GM12875 (cell line): ENCODE measurements around the gene XYLT2.

Experiments used
- H3K4me3 ChIP-seq: one replicate; pipeline ENCODE4 v1.5.1; 2011; ENCODE audit warnings: low read depth, low read length, control low read depth
- CTCF ChIP-seq: IDR thresholded peaks from 2 replicates; pipeline ENCODE4 v1.5.1; 2011; ENCODE audit warnings: low read depth, mild to moderate bottlenecking, control low read depth, inconsistent platforms, low read length, moderate library complexity, borderline replicate concordance; ENCODE audit not compliant: insufficient read depth

Gene XYLT2

DNA sequence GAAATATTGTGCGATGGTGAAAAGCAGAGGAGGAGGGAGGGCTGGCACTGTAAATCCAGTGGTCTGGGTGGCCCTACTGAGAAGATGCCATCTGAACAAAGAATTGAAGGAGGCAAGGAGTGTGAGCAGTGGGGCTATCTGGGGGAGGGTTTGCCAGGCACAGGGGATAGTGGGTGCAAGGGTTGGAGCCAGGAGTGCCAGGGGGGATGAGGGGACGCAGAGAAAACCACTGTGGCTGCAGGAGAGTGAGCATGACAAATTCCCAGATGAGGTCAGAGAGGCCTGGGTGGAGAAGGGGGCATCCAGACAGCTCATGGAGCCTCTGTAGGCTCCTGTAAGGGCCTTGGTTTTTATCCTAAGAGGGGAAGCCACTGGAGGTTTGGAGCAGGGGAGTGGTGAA lies 4.8 kb downstream of the XYLT2 start:
- no peak for TF ChIP-seq CTCF
- no peak overlapping the region for H3K4me3 ChIP-seq

DNA sequence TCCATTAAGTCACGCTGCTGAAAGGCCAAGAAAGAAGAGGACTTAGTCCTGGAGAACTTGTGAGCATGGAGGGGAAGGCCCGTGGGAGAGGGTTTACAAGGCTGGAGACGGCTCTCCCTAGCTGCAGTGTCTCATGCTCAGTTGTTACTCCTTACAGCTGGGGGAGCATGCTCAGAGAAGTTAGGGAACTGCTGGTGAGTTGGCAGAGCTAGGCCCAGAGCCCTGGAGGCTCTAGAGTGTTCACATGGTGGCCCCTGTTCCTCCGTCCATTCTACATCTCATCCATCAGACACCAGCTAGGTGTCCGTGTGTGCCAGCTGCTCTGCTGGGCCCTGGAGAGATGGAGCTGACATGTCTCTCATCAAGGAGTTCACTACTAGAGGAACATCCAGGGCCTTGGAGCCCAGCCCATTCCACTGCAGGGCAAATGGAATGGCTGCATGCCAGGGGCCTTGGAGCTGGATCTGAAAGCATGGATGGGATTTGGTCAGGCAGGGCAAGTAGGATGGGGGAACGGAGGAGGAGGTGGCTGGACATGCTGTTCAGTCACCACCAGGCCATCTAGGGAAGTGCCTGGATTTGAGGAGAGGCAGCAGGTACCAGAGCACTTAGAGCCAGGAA lies 6.3 kb downstream of the XYLT2 start:
- no peak for TF ChIP-seq CTCF

GRCh38 chr17:50352693-50353599 lies 7.0 kb downstream of the XYLT2 start:
- TF ChIP-seq CTCF = no peak
- no peak overlapping the region for H3K4me3 ChIP-seq

More for the DNA sequence above, 6.3 kb downstream of the XYLT2 start:
- H3K4me3 ChIP-seq = no peak overlapping the region

GRCh38 chr17:50353600-50354195 lies 7.8 kb downstream of the XYLT2 start:
- no peak for TF ChIP-seq CTCF
- H3K4me3 ChIP-seq = no peak overlapping the region

GRCh38 chr17:50354198-50354597 lies 8.3 kb downstream of the XYLT2 start:
- TF ChIP-seq CTCF = no peak
- no peak overlapping the region for H3K4me3 ChIP-seq

DNA sequence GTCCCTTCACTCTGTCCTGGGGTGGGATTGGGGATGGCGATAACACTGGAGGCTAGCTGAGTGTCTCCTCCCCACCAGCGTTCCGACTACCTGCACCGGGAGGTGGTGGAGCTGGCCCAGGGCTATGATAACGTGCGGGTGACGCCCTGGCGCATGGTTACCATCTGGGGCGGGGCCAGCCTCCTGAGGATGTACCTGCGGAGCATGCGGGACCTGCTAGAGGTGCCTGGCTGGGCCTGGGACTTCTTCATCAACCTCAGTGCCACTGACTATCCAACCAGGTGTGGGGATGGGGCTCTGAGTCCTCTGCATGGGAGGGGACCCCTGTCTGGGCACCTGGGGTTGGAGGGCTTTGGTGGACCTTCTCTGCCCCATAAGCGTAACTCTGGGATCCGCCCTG lies 8.8 kb downstream of the XYLT2 start:
- TF ChIP-seq CTCF = no peak
- no peak overlapping the region for H3K4me3 ChIP-seq

DNA sequence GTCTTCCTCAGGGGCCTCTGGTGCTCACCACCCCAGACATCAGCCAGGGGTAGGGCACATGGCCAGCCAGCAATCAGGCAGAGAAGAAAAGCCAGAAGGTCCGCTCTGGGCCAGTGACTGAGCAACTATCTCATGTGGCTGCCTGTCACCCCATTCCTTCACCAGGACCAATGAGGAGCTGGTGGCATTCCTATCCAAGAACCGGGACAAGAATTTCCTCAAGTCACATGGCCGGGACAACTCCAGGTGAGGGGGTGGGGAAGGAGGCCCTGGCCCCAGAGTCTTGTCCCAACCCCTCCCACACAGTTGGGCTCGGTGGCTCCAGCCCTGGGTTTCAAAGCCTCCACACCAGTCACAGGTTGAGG lies 9.4 kb downstream of the XYLT2 start:
- no peak overlapping the region for H3K4me3 ChIP-seq
- no peak for TF ChIP-seq CTCF
